Measurements from ENCODE around the gene C1orf50.

The C1orf50 gene

GRCh38 chr1:42758641-42759040 lies 8.4 kb upstream of the C1orf50 start:
- no peak for DNase-seq (ENCODE audit: low read depth in 3 of 3, low spot score in 1 of 3)

GRCh38 chr1:42759114-42759513 lies 7.9 kb upstream of the C1orf50 start:
- DNase-seq (ENCODE audit: low read depth in 3 of 3, low spot score in 1 of 3), result no peak

GRCh38 chr1:42761567-42761966 lies 5.5 kb upstream of the C1orf50 start:
- no peak for DNase-seq (ENCODE audit: low read depth in 3 of 3, low spot score in 1 of 3)

GRCh38 chr1:42762269-42762668 lies 4.8 kb upstream of the C1orf50 start:
- DNase-seq (ENCODE audit: low read depth in 3 of 3, low spot score in 1 of 3), result no peak

- no peak for DNase-seq (ENCODE audit: low read depth in 3 of 3, low spot score in 1 of 3)
Observed at GRCh38 chr1:42765269-42765668, 1.8 kb upstream of the C1orf50 start.

GRCh38 chr1:42765832-42766740 lies 963 bp upstream of the C1orf50 start:
- peak in 1 of 3 donors; percentile 44 for DNase-seq (ENCODE audit: low read depth in 3 of 3, low spot score in 1 of 3)

- no peak for DNase-seq (ENCODE audit: low read depth in 3 of 3, low spot score in 1 of 3)
Observed at GRCh38 chr1:42767510-42768000, 506 bp downstream of the C1orf50 start.

- no peak for DNase-seq (ENCODE audit: low read depth in 3 of 3, low spot score in 1 of 3)
Observed at GRCh38 chr1:42768172-42768571, 1.1 kb downstream of the C1orf50 start.

GRCh38 chr1:42769811-42770210 lies 2.8 kb downstream of the C1orf50 start:
- DNase-seq (ENCODE audit: low read depth in 3 of 3, low spot score in 1 of 3), result no peak

GRCh38 chr1:42773420-42773819 lies 6.4 kb downstream of the C1orf50 start:
- DNase-seq (ENCODE audit: low read depth in 3 of 3, low spot score in 1 of 3), result no peak

- DNase-seq (ENCODE audit: low read depth in 3 of 3, low spot score in 1 of 3), result no peak
Observed at GRCh38 chr1:42774928-42775526, 8.0 kb downstream of the C1orf50 start.

GRCh38 chr1:42776502-42776901 lies 9.5 kb downstream of the C1orf50 start:
- no peak for DNase-seq (ENCODE audit: low read depth in 3 of 3, low spot score in 1 of 3)

- no peak for DNase-seq (ENCODE audit: low read depth in 3 of 3, low spot score in 1 of 3)
Observed at GRCh38 chr1:42777852-42778251, 10.8 kb downstream of the C1orf50 start.

- DNase-seq (ENCODE audit: low read depth in 3 of 3, low spot score in 1 of 3), result no peak
Observed at GRCh38 chr1:42779725-42780124, 12.7 kb downstream of the C1orf50 start.

- DNase-seq (ENCODE audit: low read depth in 3 of 3, low spot score in 1 of 3), result no peak
Observed at GRCh38 chr1:42780176-42780575, 13.1 kb downstream of the C1orf50 start.

- DNase-seq (ENCODE audit: low read depth in 3 of 3, low spot score in 1 of 3), result no peak
Observed at GRCh38 chr1:42783092-42783491, 16.0 kb downstream of the C1orf50 start.

- DNase-seq (ENCODE audit: low read depth in 3 of 3, low spot score in 1 of 3), result no peak
Observed at GRCh38 chr1:42784547-42784945, 17.5 kb downstream of the C1orf50 start.

GRCh38 chr1:42784946-42785693 lies 18.1 kb downstream of the C1orf50 start, which contains the start of gene TMEM269:
TMEM269 (plus strand) TSS chr1:42784991; CDS start chr1:42789894, 4,903 bp downstream.
- DNase-seq (ENCODE audit: low read depth in 3 of 3, low spot score in 1 of 3), result peak in 2 of 3 donors; percentile 12 to 24

- DNase-seq (ENCODE audit: low read depth in 3 of 3, low spot score in 1 of 3), result no peak
Observed at GRCh38 chr1:42786097-42786496, 19.0 kb downstream of the C1orf50 start.

- no peak for DNase-seq (ENCODE audit: low read depth in 3 of 3, low spot score in 1 of 3)
Observed at GRCh38 chr1:42788021-42788420, 21.0 kb downstream of the C1orf50 start.

GRCh38 chr1:42793824-42794223 lies 26.8 kb downstream of the C1orf50 start:
- DNase-seq (ENCODE audit: low read depth in 3 of 3, low spot score in 1 of 3), result no peak

GRCh38 chr1:42797414-42797813 lies 30.4 kb downstream of the C1orf50 start:
- no peak for DNase-seq (ENCODE audit: low read depth in 3 of 3, low spot score in 1 of 3)

All from stimulated activated CD4-positive, alpha-beta T cell treated with anti-CD3 and anti-CD28 coated beads, TNF-alpha, amount 100 ng/mL, for 1 hour (primary cell).